HG02571 (cell line): ENCODE data around the gene USP35.
"Not testable (repeated sequence)": the region's sequence is repeated elsewhere in the genome, so short reads cannot be mapped to it uniquely, and the experiment has no call there.

Source experiments
- ATAC-seq: cut with Tn5 transposase; IDR thresholded peaks from one replicate; pipeline ENCODE4 v1.9.1; 2021; ENCODE audit warnings: mild to moderate bottlenecking, moderate library complexity; ENCODE audit not compliant: unreplicated experiment

USP35 gene

DNA sequence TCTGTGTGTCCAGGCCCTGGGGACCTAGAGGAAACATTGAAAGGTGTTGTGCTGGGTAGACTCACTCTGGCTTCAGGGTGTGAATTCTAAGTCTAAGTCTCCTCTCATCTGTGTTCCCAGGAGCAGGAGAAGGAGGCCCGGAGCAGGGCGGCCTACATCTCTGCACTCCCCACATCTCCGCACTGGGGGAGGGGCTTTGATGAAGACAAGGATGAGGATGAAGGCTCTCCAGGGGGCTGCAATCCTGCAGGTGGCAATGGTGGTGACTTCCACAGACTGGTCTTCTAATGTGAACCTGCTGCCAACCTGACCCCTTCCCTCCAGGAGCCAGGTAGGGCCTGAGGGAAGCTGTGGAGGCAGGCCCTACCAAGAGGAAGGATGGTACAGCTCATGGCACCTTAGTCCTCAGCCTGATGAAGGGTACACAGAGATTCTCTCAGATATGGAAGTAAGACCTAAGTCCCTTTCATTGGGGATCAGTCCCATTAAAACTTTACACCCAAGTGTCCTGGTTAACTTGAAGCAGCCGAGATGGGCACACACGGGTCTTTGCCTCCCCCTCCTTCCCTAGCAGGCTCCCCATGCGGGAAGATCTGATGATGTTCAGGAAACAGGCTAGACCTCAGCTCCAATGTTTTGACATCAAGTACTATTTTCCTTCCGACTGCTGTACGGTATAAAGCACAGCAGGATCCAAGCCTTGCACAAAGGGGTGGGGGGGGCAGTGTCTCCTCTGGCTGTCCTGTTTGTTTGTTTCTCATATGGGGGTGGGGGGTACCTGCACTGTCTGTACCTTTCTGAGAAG, 25.0 kb downstream of the USP35 start:
- no peak for ATAC-seq

DNA sequence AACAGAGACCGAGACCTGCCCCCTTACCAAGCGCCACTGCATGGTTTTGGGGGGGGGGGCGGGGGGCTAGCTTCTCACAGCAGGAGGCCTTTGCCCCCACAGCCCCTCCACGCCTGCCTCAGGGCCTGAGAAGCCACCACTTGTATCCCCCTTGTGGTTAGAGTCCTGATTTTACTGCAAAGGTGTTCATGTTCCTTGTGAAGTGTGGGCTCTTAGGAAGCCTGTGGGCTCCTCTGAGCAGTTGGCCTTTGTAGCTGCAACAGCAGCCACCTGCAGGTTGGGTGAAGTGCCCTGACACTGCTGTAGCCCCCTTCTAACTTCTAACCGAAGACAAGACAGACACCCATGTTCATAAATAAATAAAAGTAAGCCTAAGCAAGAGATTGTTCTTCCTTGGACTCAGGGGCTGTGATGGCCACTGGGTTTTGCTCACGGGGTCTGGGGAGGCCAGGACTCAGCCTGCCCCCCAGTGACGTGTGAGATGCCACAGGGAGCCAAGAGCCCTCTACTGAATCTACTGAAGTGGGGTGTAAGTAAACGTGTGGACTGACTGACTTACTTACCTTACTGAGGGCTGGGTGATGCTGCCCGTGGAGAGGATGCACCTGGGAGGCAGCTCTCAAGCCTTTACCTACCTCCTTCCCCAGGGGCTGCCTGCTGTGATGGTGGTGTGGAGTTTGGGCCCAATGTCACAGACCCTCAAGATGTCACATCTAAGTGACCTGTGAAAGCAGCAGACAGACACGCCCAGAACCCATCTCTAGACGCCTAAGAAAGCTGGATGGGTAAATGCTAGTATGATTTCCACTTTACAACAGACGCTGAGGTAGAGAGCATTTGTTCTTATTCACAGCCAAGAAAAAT, 25.8 kb downstream of the USP35 start:
- no peak for ATAC-seq

DNA sequence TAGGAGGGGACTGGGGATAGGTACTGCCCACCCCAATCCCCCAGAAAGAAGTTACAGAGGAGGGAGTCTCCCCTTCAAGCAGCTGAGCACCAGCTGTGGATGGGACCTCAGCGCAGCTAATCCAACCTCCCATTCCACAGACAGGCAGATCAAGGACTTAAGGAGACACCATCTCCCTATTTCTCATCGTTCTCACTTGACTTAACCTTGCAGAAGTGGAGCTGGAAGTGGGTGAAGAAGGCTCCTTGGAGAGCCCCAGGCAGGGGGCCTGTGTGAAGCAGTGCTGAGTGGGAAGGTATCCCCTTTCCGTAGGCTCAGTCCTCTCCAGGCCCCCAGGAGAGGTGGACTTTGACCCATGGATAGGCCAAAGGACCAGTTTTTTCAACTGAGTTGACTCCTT, 27.3 kb downstream of the USP35 start:
- ATAC-seq = no peak

DNA sequence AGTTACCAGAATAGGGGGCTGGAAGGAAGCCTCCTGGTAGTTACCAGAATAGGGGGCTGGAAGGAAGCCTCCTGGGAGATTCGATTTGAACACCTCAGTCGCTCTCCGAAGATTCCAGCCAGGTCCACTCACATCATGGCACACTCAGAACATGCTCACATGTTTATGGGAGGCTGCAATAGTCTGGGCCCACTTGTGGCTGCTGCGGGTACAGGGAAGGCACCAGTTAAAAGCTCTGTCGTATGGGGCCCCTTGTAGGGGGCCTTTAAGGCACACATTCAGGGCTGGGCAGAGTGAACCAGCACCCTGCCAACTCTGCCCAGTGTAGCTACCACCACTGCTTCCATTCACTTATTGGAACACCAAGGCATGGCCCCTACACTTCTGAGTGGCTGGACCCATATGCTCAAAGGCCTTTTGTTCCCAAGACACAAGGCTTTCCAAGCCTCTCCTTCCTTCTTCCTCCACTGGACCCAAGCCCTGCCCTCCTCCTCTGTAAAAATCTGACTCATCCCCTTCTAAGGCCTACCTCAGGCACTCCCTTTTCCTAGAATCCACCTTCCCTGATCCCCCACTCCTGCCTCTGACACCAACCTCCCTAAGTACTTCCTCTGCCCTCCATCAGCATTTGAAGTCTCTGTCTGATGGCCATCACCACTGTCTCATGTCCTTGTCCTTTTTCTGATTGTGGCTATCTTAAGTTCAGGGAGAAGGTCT, 28.0 kb downstream of the USP35 start:
- no peak for ATAC-seq

DNA sequence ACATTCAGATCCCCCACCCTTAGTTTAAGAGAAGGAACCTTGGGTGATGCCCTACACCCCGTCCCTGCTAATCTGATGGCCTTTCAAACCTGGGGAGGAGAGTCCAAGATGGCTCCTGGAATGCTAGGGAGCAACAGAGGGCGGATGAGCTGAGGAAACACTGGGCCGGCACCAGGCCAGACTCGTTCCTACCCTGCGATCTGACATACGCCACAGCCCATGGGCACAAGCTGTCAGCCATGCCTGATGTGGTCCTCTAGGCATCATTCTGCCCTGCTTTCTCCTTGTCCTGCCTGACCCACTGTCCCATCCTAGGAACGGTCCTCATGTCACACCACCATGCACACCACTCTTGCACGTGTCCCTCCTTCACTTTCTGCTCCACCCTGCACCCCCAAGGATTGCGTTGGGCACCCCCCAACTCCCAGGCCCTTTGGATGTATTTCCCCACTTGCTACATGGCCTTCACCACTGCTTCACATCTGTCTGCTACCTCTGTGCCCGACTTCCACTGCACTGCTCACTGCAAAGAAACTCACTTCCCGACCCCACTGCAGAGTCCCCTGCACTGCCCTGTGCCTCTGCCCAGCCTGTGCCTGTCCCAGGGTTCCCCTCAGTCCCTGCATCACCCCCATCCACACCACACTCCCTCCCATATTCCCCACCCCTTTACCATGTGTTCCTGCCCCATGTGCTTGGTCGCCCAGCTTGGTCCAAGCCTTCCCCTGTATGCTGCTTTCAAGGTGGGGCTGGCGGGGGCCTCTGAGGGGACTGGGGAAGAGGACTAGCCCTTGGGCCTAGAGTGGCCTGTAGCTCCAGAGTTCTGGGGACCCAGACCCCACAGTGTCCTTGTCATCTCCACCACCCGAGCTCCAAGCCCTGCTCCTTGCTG, 29.2 kb downstream of the USP35 start:
- no peak for ATAC-seq

DNA sequence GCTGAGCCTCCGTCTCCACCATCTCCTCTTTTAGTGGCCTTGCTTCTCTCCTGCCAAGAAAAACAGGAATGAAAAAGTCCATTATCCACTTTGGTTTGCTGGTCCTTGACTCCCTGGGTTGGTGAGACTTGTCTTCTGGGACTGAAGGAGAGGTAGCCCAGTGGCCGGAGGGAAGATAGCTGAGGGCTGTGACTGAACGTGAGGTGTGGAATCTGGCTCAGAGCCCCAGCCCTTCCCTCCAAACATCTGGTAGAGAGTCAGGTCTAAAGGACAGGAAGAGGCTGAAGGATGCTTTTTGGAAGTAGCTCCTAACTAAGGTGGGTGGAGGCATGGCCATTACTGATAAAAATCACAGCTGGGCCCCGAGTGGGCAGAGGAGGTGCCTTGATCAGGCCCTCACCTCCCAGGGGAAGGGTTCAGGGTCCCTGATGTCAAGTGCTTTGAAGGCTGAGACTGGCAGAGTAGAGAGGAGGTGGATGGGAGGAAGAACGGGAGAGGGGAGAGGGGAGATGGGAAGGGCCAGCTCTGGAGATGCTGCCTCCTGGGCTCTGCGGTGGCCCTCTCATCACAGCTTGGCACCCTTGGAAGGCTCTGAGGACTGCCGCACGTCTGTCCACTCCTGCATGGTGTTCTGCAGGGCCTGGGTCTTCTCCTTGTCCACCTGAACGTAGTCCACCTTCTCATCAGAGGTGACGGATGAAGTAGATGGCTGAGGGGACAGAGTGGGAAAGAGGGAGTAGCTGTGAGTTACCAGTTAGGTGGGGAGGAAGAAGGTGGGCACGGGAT, 30.2 kb downstream of the USP35 start:
- no peak for ATAC-seq

DNA sequence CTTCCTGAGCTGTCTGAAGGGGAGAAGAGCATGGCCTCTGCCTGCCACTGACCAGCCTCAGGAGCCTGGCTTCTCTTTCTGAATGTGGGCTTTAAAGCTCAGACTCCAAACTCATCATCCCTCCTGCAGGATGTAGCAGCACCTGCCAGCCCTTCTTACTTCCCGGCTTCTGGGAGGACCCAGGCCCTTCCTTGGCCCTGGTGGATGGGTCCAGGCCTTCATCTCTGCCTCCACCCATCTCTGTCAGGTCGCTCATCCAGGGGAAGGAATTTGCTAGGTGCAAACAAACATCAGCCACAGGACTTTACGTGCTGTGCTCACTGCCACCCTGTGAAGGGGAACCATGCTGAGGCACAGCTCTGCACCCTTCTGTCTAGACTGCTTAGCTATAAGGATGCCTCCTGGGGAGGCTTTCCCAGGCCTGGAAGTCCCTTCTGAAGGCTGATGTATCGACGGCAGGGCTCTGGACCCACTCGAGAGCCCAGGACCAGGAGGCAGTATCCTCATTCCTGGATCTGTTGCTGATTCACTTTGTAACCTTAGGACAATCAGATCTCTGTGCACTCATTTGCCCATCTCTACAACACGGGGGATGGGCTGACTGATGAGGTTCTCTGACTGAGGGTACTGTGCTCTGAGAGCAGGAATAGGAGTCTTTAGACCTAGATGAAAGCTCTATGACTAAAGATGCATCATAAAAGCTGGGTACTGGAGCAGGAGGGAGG, 30.9 kb downstream of the USP35 start:
- ATAC-seq = no peak

DNA sequence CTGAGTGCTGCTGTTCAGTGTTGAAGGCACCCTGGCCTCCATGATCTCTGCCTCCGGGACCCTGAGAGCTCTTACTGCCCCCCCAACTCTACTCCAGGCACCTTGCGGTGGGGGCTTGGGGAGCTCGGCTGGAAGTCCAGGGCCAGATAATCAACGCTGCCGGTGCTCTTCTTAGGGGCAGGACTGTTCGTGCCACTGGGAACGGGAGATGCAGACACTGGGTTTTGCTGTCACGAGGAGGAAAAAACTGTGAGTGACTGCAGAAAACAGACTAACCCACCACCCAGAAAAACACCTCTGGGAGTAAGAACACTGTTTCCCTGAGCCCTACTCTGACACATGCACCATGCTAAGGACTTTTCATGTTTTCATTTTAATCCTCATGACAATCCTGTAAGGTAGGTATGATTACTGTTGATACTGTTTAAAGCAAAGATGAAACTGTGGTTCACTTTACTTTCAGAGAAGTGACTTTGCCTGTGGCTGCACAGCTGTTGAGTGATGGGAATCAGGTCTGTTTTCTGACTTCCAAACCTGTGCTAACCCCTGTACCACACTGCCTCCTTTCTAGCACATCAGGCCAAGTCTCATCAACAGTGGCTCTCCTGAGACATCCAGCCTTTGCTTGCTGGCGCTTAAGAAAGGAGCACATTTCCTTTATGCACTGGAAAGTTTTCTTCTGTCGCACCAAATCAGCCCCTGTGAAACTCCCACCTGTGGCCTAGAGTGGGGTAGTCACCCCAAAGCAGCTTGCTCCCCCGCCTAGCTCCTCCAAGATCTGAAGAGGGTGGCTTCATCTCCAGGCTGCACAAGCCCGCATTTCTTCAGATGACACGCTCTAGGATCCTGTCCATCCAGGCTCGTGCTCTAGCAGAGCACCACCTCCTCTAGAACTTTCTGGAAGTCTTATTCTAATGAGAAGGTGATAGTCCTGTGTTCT, 31.8 kb downstream of the USP35 start:
- no peak for ATAC-seq

DNA sequence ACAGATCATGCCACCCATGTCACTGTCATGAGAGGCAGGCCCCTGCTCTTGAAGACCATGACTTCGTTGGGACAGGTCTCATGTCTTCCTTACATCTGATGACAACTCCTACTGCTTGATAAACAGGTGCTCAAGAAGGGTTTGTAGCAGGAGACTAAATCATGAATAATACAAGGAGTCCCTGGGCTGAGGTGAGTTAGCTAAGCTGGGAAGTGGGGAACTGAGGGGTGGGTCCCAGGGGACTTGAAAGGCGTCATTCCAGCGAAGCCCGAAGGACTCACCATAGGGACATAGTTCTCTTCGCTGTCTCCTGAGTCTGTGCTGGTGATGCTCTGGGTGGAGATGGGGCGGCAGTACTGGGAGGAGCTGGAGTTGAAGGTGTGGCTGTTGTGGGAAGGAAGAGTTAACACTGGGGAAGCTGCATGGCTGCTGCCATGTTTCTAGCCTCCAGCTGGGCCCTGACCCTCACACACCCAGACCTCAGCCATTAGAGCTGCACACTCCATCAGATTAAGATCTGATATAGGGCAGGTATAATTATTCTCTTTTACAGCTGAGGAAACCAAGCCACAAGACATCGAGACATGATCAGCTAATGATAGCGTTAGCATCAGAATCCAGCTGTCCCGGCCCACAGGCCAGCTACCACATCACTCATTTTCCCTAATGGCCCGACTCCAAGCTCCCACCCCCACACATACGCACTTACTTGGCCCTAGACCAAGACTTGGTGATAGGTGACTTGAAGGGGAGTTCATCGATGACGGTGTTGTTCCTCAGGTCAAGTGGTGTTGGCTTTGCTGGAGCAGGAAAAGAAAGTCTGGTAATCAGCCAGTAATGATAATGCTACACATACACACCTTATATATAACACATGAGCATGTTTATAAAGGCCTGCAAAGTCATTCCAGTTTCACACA, 32.9 kb downstream of the USP35 start:
- no peak for ATAC-seq

DNA sequence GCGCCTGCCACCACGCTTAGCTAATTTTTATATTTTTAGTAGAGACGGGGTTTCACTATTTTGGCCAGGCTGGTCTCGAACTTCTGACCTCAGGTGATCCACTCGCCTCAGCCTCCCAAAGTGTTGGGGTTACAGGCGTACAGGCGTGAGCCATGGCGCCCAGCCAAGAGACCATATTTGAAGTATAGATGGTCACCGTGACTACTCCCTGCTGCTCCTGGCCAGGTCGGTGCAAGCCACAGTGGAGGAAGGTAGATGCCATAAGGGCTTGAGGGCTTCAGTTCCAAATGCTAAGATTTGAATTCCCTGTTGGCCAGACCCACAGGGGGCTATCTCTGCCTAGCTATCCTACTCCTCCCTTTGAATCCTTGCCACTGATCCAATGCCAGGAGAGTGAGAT, 34.0 kb downstream of the USP35 start:
- ATAC-seq = not testable (repeated sequence)

DNA sequence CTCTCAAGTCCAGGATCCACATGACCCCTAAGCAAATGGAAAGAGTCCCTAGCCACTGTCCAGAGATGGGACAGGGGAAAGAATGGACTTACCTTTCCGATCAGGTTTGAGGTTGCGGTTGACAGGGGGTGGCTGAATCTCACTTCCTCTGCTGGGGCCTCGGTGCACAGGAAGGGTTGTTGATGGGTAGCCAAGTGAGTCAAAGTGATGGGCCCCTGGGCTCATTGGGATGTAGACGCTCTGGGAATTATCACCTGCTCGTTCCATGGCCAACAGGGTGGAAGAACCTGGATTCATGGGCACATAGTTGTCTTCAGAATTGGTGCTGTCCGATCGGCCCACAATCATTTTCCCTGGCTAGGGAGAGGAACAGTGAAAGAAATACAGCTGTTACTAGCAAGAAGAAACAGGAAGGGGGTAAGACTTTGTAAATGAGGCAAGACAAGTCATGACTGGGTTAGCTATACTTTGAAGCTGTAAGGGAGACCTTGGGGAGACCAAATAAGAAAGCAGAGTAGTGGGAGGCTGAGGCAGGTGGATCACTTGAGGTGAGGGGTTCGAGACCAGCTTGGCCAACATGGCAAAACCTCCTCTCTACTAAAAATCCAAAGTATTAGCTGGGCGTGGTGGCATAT, 34.7 kb downstream of the USP35 start:
- peak; percentile 69 for ATAC-seq

DNA sequence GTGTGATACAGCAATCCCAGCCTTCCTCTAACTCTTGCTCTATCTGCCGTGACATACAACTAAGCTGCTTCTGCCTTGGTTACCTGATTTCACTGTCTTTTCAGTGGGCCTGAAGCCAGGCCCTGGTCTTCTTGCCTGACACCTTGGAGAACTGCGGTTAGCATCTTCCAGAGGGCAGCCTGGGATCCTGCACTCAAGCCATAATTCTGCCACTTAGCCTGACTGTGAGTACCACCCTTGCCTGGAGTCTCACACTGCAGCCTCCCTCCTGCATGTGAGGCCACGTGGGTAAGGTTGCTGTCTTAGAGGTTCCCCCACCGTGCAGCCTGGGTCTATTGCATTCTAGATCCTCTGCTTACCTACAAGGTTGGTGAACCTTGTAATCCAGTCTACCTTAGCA, 35.8 kb downstream of the USP35 start:
- ATAC-seq = no peak

DNA sequence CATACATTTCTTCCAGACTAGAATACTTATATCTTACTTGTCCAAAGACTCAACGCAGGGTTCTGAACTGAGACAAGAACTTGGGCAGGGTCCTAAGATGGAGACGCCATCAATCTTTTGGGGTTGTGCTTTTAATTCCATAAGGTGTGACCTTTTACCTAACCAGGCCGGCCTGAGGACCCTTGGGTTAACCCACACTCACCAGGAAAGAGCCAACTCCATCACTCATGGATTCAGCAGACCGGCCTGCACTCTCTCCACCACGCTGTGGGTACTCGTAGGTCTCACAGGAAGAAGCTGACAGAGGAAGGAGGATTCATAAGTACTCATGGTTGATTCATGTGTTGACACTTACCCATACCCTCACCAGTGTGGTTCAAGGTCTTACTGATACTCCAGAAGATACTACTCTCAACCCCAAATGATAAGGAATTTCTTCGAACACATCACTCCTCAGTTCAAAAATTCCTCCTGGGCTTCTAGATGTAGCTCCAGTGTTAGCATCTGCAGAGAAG, 36.2 kb downstream of the USP35 start:
- no peak for ATAC-seq

DNA sequence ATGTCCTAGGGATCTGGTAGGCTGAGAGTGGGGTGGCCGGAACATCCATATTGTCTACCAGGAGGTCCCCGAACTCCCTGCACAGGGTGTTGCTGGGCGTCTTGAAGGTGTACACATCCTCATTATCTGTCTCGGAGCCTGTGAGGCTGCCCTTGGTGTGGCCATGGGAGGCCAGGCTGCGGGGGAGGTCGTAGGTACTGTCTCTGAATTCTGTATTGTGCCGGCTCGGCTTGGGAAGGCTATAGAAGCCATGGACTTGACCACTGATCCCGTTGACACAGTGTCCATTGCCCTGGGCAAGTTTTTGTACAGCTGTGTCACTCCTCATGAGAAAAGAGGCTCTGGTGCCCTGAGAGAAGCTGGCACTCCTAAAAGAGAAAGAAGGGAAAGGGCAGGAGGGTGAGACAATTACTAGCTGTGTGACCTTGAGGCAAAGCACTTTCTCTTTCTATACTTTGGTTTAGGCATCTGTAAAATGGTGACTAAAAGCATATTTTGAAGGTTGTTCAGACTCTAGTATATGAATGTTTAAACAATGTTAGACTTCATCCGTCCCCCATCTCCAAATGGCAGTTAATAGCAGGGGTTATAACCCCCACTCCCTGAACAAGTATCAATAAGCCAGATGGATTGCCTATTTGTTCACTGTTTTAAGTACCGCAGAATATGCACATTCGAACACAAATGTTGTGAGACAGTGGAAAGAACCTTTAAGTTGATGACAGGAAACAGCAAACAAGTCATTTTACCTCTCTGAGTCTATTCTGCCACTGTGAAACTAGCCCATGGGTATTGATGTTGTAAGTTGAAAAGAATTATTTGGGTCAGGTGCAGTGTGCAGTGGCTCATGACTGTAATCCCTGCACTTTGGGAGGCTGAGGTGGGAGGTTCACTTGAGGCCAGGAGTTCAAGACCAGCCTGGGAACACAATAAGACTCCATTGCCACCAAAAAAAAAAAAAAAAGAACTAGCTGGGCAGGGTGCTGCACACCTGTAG, 38.3 kb downstream of the USP35 start:
- no peak for ATAC-seq

DNA sequence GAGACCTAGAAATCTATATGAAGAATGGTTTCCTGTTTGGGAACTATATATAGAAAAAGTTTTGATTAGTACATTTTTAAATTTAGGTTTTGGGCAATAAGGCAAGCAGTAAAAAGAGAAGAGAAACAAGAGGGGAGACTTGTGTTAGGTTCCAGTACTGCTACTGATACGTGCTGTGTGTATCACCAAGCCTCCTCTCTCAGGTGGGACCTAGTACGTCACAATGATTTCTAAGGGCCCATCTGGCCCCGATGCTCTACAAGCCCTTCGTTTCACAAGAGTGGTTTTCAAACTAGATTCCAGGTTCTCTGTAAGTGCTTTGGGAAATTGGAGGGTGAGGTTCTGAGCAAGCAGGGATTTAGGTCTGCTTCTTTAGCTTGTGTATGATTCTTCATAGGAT, 39.2 kb downstream of the USP35 start:
- no peak for ATAC-seq
